T-helper 1 cell (primary cell): ENCODE data around the gene MAST4.
"Not testable (repeated sequence)": the region's sequence is repeated elsewhere in the genome, so short reads cannot be mapped to it uniquely, and the experiment has no call there.

ENCODE experiments used
- DNase-seq, 5 donors: peaks; one replicate each; pipeline ENCODE4 v3.0.0-alpha.2; 2012 to 2020

Gene MAST4

DNA sequence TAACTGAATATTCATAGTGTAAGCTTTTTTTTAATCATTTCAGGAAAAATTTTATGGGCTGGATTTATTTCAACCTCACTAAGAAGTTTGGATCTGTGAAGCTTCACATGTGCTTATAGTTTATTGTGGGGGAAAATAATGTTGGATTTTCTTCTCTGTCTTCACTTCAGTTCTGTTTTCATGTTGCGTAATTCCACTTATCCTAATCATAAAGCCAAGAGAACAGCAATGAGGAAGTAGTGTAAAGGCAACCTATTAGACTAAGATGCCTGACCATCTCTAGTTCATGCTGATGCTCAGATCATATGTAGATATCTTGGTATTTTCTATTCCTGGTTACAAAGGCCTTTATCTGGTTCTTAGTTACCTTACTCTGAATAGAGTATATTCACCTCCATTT, 550.4 kb downstream of the MAST4 start:
- DNase-seq, result no peak

DNA sequence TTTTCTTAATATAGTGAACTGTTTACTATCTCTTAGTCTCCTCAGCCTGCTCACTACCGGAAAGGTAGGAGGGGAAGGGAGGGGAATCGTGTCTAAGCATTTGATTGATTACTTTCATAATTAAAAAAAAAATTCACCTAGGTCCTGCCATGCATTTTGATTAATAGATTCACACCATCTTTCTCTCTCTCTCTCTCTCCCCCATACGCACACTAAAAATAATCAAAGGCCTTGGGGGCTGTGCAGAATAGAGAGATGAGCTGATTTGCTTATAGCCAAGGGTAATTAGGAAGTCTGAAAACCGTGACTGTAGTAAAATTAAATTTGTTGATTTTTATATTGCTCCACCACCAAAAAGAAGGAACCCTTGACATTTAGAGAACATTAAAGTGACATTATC, 550.8 kb downstream of the MAST4 start:
- no peak for DNase-seq

DNA sequence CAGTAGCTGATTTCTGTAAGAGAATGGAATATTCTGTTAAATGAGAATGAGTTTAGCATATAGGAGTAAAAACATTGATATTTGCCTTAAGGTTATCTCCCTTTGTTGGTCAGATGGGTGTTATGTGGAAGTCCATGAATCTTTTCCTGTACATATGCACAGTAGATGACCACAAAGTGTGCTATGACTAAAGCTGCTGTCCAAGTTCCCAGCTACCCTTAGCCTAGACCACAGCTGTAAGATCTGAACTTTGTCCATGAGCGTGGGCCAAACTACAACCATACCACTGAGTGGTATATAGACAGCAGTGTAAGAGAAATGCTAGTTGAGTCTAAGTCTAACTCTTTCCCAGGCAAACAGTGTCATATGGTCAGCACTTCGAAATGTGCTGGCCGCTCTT, 551.6 kb downstream of the MAST4 start:
- no peak for DNase-seq

DNA sequence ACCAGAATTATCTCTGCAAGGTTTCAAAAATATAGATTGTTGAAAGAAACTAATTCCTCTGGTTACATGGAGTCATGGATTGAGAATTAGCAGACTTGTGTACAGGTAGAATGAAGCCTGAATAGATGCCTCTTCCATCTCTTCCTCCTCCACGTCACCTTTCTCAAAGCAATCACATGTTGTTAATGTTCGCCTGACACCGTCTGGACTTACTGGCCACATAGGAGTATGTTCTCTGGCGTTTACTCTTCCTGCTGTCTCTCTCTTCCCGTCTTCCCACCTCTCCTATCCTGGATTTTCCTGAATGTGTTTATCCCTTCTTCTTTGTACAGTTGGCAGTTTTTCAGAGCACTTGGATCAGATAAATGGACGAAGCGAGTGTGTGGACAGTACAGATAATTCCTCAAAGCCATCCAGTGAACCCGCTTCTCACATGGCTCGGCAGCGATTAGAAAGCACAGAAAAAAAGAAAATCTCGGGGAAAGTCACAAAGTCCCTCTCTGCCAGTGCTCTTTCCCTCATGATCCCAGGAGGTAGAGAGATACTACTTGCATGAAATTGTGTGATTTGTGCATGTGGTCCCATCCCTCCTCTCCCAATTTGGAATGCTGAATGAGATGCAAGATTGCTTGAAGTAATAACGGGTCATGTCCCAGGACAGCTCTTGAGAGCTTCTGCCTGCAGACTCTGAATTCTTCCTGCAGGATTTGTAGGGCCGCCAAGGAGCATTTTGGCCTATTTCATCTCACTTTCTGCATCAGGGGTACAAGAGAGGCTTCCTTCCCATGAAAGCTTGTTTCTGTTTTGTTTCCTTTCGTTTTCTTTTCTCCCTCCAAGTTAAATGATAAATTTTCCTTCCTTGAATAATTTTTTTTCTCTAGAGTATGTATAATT, 553.1 kb downstream of the MAST4 start:
- DNase-seq, result no peak

DNA sequence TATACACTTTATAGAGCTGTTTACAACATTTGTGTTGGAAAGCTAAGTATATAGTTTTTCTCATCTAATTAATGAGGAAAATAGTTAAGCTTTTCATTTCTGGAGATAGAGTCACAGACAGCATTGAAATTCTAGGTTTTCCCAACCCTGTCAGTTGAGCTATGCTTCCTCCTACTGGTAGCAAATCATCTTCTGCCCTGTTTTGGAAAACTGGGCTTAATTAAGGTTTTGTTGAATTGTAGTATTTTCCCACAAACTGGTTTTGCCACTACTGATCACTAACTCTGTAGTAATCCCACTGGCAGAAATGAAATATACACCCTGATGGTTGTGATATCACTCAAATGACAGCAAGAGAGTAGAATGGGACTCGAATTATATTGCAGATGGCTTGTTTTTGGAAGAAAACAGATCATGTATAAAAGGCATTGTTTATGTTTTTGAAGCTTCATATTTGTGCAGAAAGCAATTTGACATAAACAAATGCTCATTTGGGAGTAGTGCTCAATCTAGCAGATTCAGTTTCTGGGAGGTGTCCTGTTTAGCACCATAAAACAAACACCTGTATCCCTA, 553.8 kb downstream of the MAST4 start:
- DNase-seq, result no peak

DNA sequence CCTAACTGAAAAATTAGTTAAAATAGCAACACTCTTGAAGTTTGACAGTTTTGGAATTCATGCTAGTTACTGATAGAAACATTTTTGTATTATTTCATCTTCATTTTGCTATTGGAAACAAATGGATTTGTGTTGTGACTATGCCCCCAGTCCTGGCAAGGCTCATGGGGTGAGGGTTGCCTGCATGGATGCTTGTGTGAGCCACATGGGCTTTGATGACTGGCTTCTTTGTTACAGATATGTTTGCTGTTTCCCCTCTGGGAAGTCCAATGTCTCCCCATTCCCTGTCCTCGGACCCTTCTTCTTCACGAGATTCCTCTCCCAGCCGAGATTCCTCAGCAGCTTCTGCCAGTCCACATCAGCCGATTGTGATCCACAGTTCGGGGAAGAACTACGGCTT, 556.2 kb downstream of the MAST4 start:
- DNase-seq, result no peak

DNA sequence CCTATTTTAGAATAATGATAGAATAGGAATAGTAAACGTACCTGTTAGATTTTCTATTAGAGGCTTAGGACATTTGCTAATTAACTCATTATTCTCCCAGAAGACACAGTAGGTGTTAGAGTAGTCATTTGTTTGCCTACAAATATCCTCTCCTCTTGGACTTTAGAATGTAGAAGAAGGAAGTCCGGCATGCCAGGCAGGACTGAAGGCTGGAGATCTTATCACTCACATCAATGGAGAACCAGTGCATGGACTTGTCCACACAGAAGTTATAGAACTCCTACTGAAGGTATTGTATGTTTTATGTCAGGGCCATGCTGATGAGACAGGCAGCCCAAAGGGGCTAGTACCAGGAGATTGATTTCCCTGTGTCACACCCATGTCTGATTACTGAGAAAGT, 557.1 kb downstream of the MAST4 start:
- no peak for DNase-seq

DNA sequence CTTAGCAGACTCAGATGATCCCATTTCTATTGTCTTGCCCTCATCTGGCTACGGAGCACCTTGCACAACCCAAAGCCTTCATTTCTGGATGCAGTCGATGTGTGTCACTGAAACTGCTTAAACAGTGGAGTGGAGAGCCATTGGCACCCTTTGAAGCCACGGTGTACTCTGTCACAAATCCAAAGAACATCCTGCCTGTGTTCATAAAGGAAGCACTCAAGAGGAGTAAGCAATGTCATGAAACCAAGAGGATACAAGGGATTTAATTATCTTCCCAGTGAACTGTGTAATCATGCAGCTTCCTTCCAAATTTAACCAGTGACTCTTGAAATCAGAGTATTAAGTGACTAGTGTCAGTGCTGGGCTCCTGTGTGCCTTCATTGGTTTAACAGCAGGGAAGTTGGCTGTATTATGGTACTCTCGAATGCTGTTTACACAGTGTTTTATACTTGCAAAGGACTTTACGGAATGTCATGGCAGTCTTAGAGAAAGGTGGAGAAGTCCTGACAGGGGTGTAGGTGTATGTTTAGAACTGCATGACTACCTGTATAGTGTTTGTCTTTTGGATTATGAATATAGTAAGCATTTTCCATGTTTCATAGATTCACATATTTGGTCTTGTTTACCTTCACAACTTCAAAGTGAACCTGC, 558.5 kb downstream of the MAST4 start:
- DNase-seq, result no peak

DNA sequence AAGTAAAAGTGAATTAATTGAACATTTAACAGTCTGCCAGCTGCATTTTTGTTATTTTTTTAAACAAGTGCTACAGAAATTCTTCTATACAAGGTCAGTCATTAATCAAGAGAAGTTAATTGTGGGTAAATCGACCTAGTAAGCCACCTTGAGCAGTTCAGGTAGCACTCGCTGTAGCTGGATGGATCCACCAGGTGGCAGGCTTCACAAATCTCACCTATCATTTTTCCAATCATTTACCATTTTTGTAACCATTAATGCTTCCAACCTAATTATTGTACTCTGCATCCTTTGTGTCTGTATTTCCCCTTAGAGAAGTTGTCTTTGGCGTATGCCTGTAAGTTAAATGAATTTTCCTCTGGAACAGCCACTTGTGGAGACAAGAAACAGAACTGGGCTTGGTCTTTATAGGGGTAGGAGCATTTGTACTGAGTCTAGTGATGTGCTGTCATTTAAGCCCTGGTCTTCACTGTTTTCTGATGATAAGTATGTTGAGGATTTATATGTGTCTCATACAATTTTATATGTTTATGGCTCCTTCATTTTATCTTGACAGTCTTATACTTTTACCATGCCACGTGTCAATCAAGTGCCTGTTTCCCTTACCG, 560.9 kb downstream of the MAST4 start:
- peak; percentile 23 to 59 (median 37) for DNase-seq

DNA sequence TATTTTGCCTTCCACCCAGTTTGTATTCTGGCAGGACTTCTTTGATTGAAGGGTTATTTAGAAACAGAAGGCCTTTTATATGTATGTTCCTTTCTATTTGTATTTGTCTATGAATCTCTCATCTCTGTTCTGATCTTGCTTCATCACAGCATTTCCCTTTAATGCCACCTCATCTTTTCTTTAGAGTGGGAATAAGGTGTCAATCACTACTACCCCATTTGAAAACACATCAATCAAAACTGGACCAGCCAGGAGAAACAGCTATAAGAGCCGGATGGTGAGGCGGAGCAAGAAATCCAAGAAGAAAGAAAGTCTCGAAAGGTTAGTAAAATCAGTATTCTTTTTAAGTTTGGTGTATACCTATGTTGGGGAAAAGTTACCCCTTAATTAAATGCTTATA, 564.1 kb downstream of the MAST4 start:
- peak in 1 of 5 donors; percentile 30 for DNase-seq

DNA sequence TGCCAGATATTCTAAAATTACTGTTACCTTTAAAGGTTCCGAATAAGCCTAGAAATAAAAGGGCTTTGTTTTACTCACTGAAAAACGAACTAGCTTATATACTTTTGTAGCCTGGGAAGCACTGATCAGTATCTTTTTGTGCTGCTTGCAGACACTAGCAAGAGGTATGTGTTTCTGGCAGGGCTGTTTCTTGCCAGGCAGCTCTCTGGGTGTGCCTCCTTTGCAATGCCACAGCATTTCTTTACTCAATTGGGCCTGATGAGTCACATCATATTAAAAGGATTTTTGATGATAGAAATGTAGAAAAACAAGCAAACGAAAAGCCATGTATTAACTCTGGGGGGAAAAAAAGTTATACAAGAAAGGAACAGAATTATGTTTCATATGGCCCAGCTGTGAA, 564.8 kb downstream of the MAST4 start:
- DNase-seq, result peak in 3 of 5 donors; percentile 22 to 79 (median 24)

DNA sequence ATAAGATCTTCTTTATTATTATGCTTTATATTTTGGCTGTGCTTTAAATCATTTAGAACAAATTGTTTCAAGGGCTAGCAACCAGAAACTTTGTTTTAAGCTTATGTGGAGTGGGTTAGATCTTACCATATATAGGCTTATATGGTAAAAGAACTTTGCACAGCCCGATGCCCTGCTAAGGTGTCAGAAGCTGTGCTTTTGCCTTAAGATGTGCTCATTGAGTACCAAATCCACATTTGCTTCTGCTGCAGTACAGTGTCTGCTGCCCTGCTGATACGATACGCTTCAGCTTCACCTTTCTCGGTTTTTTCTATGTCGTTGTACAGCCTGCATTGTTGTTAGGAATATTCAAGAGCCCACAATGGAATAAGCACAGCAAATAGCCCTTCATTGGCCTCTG, 565.6 kb downstream of the MAST4 start:
- DNase-seq, result peak in 1 of 5 donors; percentile 54

DNA sequence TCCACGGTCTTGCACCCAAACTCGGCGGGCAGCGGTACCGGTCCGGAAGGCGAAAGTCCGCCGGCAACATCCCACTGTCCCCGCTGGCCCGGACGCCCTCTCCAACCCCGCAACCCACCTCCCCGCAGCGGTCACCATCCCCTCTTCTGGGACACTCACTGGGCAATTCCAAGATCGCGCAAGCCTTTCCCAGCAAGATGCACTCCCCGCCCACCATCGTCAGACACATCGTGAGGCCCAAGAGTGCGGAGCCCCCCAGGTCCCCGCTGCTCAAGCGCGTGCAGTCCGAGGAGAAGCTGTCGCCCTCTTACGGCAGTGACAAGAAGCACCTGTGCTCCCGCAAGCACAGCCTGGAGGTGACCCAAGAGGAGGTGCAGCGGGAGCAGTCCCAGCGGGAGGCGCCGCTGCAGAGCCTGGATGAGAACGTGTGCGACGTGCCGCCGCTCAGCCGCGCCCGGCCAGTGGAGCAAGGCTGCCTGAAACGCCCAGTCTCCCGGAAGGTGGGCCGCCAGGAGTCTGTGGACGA, 567.1 kb downstream of the MAST4 start:
- DNase-seq, result no peak

DNA sequence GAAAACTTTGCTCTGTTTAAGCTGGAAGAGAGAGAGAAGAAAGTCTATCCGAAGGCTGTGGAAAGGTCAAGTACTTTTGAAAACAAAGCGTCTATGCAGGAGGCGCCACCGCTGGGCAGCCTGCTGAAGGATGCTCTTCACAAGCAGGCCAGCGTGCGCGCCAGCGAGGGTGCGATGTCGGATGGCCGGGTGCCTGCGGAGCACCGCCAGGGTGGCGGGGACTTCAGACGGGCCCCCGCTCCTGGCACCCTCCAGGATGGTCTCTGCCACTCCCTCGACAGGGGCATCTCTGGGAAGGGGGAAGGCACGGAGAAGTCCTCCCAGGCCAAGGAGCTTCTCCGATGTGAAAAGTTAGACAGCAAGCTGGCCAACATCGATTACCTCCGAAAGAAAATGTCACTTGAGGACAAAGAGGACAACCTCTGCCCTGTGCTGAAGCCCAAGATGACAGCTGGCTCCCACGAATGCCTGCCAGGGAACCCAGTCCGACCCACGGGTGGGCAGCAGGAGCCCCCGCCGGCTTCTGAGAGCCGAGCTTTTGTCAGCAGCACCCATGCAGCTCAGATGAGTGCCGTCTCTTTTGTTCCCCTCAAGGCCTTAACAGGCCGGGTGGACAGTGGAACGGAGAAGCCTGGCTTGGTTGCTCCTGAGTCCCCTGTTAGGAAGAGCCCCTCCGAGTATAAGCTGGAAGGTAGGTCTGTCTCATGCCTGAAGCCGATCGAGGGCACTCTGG, 567.8 kb downstream of the MAST4 start:
- DNase-seq, result no peak

DNA sequence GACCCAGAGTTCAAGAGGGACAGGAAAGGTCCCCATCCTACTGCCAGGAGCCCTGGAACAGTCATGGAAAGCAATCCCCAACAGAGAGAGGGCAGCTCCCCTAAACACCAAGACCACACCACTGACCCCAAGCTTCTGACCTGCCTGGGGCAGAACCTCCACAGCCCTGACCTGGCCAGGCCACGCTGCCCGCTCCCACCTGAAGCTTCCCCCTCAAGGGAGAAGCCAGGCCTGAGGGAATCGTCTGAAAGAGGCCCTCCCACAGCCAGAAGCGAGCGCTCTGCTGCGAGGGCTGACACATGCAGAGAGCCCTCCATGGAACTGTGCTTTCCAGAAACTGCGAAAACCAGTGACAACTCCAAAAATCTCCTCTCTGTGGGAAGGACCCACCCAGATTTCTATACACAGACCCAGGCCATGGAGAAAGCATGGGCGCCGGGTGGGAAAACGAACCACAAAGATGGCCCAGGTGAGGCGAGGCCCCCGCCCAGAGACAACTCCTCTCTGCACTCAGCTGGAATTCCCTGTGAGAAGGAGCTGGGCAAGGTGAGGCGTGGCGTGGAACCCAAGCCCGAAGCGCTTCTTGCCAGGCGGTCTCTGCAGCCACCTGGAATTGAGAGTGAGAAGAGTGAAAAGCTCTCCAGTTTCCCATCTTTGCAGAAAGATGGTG, 568.8 kb downstream of the MAST4 start:
- DNase-seq, result no peak

DNA sequence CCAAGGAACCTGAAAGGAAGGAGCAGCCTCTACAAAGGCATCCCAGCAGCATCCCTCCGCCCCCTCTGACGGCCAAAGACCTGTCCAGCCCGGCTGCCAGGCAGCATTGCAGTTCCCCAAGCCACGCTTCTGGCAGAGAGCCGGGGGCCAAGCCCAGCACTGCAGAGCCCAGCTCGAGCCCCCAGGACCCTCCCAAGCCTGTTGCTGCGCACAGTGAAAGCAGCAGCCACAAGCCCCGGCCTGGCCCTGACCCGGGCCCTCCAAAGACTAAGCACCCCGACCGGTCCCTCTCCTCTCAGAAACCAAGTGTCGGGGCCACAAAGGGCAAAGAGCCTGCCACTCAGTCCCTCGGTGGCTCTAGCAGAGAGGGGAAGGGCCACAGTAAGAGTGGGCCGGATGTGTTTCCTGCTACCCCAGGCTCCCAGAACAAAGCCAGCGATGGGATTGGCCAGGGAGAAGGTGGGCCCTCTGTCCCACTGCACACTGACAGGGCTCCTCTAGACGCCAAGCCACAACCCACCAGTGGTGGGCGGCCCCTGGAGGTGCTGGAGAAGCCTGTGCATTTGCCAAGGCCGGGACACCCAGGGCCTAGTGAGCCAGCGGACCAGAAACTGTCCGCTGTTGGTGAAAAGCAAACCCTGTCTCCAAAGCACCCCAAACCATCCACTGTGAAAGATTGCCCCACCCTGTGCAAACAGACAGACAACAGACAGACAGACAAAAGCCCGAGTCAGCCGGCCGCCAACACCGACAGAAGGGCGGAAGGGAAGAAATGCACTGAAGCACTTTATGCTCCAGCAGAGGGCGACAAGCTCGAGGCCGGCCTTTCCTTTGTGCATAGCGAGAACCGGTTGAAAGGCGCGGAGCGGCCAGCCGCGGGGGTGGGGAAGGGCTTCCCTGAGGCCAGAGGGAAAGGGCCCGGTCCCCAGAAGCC, 569.6 kb downstream of the MAST4 start:
- peak; percentile 62 to 91 (median 66) for DNase-seq

DNA sequence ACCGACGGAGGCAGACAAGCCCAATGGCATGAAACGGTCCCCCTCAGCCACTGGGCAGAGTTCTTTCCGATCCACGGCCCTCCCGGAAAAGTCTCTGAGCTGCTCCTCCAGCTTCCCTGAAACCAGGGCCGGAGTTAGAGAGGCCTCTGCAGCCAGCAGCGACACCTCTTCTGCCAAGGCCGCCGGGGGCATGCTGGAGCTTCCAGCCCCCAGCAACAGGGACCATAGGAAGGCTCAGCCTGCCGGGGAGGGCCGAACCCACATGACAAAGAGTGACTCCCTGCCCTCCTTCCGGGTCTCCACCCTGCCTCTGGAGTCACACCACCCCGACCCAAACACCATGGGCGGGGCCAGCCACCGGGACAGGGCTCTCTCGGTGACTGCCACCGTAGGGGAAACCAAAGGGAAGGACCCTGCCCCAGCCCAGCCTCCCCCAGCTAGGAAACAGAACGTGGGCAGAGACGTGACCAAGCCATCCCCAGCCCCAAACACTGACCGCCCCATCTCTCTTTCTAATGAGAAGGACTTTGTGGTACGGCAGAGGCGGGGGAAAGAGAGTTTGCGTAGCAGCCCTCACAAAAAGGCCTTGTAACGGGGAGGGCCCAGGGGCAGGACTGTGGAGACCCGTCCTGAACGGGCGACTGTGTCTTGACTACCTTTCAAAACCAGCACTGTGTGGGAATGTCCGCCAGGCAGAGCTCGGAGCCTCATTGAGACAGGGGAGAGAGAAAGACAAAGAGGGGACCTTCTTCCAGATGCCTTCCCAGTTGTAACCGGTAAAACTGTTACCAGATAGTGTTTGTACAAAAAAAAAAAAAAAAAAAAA, 570.5 kb downstream of the MAST4 start:
- peak; percentile 50 to 90 (median 54) for DNase-seq

DNA sequence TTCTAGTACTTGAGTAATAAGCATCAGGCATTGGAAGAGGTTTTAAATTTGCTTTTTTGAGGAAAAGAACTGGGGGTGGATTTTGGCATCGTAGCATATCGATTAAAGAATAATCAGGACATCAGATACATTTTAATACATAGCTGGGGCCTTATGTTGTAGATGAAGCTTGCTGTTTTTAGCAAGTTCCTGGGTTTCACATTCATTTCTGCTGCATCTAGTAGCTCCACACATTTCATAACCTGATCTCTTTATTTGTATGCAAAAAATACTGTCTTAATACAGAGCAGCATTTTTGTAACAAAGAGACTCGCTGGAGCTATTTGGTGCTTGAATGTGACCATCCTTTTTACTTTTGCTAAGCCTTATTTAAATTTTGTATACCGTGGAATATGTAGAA, 571.9 kb downstream of the MAST4 start:
- peak in 1 of 5 donors; percentile 21 for DNase-seq

DNA sequence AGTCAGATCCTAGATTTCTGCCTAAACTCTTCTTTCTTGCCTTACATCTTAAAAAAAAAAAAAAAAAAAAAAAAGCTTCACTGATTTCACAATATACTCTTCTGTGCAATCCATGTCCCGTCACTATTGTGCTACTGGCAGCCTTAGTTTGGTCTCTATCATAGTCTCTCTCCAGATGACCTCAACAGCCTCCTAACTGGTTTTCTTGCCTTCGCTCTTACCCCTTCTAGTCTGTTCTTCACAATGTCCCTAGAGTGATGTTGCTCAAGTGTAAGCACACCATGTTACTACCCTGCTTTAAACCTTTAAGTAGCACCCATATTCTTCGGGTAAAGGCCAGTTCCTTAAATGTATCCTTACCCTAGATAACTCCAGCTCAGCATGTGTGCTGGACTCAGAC, 574.6 kb downstream of the MAST4 start:
- DNase-seq, result no peak

DNA sequence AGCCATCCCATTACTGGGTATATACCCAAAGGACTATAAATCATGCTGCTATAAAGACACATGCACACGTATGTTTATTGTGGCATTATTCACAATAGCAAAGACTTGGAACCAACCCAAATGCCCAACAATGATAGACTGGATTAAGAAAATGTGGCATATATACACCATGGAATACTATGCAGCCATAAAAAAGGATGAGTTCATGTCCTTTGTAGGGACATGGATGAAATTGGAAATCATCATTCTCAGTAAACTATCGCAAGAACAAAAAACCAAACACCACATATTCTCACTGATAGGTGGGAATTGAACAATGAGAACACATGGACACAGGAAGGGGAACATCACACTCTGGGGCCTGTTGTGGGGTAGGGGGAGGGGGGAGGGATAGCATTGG, 577.2 kb downstream of the MAST4 start:
- DNase-seq, result not testable (repeated sequence)
